Stimulated activated CD4-positive, alpha-beta T cell treated with anti-CD3 and anti-CD28 coated beads, Interleukin-1b, Interleukin-23, amount 100 ng/mL, for 4 hours (primary cell): ENCODE measurements around the gene PISD.

ENCODE experiments used
- DNase-seq, 2 donors: peaks; one replicate each; pipeline ENCODE4 v3.0.0-alpha.2; 2020; ENCODE audit warnings: low read depth in 2 of 2

The PISD gene

GRCh38 chr22:31575190-31575589 lies 86.8 kb downstream of the PISD start:
- DNase-seq: no peak

GRCh38 chr22:31574055-31574670 lies 87.9 kb downstream of the PISD start:
- no peak for DNase-seq

DNA sequence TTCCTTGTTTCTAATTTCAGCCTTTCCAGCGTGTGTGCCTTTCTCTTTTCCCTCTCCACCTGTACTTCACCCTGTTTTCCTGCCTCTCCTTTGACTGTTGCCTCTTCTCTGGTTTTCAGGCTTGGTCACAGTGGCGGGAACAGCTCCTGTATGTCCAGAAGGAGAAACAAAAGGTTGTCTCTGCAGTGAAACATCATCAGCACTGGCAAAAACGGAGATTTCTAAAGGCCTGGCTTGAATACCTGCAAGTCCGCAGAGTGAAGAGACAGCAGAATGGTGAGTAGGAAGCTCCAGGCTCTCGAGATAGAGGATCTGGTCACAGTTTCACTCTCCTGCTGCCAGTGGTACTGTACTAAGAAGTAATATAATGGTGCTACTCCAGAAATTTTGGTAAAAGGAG lies 89.1 kb downstream of the PISD start:
- DNase-seq: no peak

DNA sequence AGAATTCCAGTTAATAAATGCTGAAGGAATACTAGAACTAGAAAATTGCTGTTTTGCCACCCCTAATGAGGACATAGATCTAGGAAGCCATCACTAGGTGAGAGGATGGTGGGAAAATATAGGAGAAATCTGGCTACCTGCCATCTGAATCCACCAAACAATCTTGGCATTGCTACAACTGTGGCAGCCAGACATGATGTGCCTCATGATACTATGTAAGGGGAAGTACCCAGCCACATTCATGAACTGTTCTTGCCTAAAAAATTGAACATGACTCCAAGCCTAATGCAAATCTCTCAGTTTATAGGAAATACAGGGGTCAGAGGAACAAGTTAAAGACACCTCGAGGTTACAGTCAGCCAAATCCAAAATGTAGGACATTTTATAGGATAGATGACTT lies 92.9 kb downstream of the PISD start:
- no peak for DNase-seq
